Measurements from ENCODE around the gene BOC.

GRCh38 chr3:113204371-113204770, 7.0 kb upstream of the BOC start:
- no peak for TF ChIP-seq CTCF (IDR thresholded peaks at IDR 0.05)
- TF ChIP-seq POLR2A (IDR thresholded peaks at IDR 0.05) = no peak
